ENCODE measurements around the gene HLCS. TPM values are rescaled to one million over a fixed set of nuclear protein-coding genes. Genes with fewer than 3 reads are reported as not detected.

The HLCS gene
- total RNA-seq, 6 donors from 2014 or later, result 15.3 to 34.6 (median 24.1) TPM

GRCh38 chr21:36803051-36803645 is 163.3 kb downstream of the HLCS start:
- DNase-seq, result no peak
- Histone ChIP-seq H3K27ac (no peak overlapping the region), H3K4me1 (no peaks in the 10 kb centered on the region), H3K27me3 (no peaks in the 10 kb centered on the region), H3K36me3 (no peaks in the 10 kb centered on the region), H3K9me3 (no peaks in the 10 kb centered on the region), H3K4me3 (no peak overlapping the region)
- ATAC-seq (ENCODE audit: low FRiP score in 2 of 2), result no peak
- 93% methylated on average over 13 of the region's 13 CpGs for WGBS, 2 donors
- TF ChIP-seq POLR2A (IDR thresholded peaks at IDR 0.05) (no peak), CTCF (IDR thresholded peaks at IDR 0.05) (no peak), POLR2AphosphoS5 (IDR thresholded peaks at IDR 0.05) (no peak), EP300 (IDR thresholded peaks at IDR 0.05) (no peak)

GRCh38 chr21:36800734-36801133 is 165.7 kb downstream of the HLCS start:
- Histone ChIP-seq H3K27ac (no peak overlapping the region), H3K4me3 (no peak overlapping the region), H3K4me1 (no peaks in the 10 kb centered on the region), H3K36me3 (no peaks in the 10 kb centered on the region), H3K27me3 (no peaks in the 10 kb centered on the region), H3K9me3 (peaks cover 0 to 3% (median 0%) of the 10 kb centered on the region in 4 donors)
- 95% methylated on average over 4 of the region's 4 CpGs for WGBS, 2 donors
- TF ChIP-seq CTCF (IDR thresholded peaks at IDR 0.05), result no peak
- TF ChIP-seq POLR2AphosphoS5 (IDR thresholded peaks at IDR 0.05), result no peak
- TF ChIP-seq EP300 (IDR thresholded peaks at IDR 0.05), result no peak
- TF ChIP-seq POLR2A (IDR thresholded peaks at IDR 0.05), result no peak
- DNase-seq (no peak), ATAC-seq (ENCODE audit: low FRiP score in 2 of 2) (no peak)

GRCh38 chr21:36799869-36800268 is 166.6 kb downstream of the HLCS start:
- 69 to 88% methylated on average over 5 of the region's 5 CpGs for WGBS, 2 donors
- Histone ChIP-seq H3K4me3 (no peak overlapping the region), H3K36me3 (no peaks in the 10 kb centered on the region), H3K27me3 (no peaks in the 10 kb centered on the region), H3K27ac (no peak overlapping the region), H3K4me1 (no peaks in the 10 kb centered on the region), H3K9me3 (peaks cover 0 to 3% (median 0%) of the 10 kb centered on the region in 4 donors)
- no peak for TF ChIP-seq POLR2A (IDR thresholded peaks at IDR 0.05)
- no peak for TF ChIP-seq POLR2AphosphoS5 (IDR thresholded peaks at IDR 0.05)
- TF ChIP-seq CTCF (IDR thresholded peaks at IDR 0.05), result no peak
- no peak for TF ChIP-seq EP300 (IDR thresholded peaks at IDR 0.05)
- DNase-seq, result no peak
- ATAC-seq (ENCODE audit: low FRiP score in 2 of 2), result no peak

- ATAC-seq (ENCODE audit: low FRiP score in 2 of 2), result no peak
These were observed 168.0 kb downstream of the HLCS start for GRCh38 chr21:36798491-36798890.

More at GRCh38 chr21:36798491-36798890, 168.0 kb downstream of the HLCS start:
- no peaks in the 10 kb centered on the region for H3K27me3 ChIP-seq
- no peak overlapping the region for H3K27ac ChIP-seq
- no peak overlapping the region for H3K4me3 ChIP-seq
- no peak for TF ChIP-seq POLR2AphosphoS5 (IDR thresholded peaks at IDR 0.05)
- TF ChIP-seq POLR2A (IDR thresholded peaks at IDR 0.05), result no peak
- TF ChIP-seq EP300 (IDR thresholded peaks at IDR 0.05), result no peak
- no peak for TF ChIP-seq CTCF (IDR thresholded peaks at IDR 0.05)
- DNase-seq, result no peak
- H3K9me3 ChIP-seq, result peaks cover 0 to 3% (median 0%) of the 10 kb centered on the region in 4 donors
- H3K4me1 ChIP-seq, result no peaks in the 10 kb centered on the region
- no peaks in the 10 kb centered on the region for H3K36me3 ChIP-seq
